ENCODE measurements around the gene EML6. TPM values are rescaled to one million over a fixed set of nuclear protein-coding genes. Genes with fewer than 3 reads are reported as not detected.

The EML6 gene
- total and polyA plus RNA-seq, 2 experiments from 2014 or later = 2.7 to 6.2 TPM

DNA sequence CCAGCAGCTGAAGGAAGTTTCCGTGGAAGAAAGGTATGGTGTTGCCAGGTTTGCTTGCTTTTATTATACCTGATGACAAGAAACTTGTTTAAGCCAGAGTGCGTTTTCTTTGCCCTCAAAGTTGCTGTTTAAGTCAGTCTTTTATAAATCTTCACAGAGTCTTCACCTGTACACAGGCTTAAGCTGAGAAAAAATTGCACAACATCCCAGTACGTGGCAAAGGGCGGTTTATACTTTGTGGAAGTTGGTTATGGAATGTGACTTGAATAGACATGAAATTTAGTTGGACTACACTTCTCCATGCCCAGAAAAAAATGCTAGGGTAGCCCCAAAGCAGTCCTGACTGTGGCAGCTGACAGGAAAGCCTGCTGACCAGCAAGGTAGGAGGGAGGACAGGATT is 205.3 kb downstream of the EML6 start (continued):
- TF ChIP-seq CTCF (conservative IDR thresholded peaks at IDR 0.05; ENCODE audit: low read depth in 2 of 2) (no peak), ZNF462 (CRISPR knock-in tag; IDR thresholded peaks at IDR 0.05) (no peak)

DNA sequence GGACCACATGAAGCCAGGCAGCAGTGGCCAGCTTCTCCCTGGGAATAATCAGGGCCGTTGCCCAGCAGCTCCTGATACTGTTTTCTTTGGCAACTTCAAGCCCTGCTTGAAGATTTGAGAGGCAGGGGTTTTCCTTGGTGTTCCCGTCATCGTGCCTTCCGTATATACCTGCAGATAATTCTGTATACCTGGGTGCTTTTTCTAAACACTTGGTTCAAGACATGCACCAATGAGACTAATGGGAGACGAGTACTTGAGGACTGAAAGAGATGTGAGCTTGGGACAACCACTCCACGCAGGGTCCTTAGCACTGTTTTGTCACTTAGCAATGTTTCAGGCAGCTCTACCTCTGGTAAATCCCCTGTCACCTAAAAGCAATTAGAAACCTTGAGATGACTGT is 208.0 kb downstream of the EML6 start:
- H3K9me3 Mint-ChIP-seq = no peaks in the 10 kb centered on the region
- no peak for ATAC-seq

More for the DNA sequence above, 208.0 kb downstream of the EML6 start:
- no peaks in the 10 kb centered on the region for H3K79me2 ChIP-seq (replicated peaks; ENCODE audit: insufficient read depth)
- no peaks in the 10 kb centered on the region for H3K27me3 ChIP-seq (ENCODE audit: insufficient read depth)
- H3K27ac ChIP-seq (ENCODE audit: low read depth) = no peak overlapping the region
- H2AFZ ChIP-seq = no peak overlapping the region
- no peak overlapping the region for H3K4me2 ChIP-seq
- DNase-seq (ENCODE audit: low spot score) = no peak
- H3K4me1 ChIP-seq (ENCODE audit: insufficient read depth) = no peaks in the 10 kb centered on the region
- no peaks in the 10 kb centered on the region for H3K4me1 Mint-ChIP-seq
- no peak overlapping the region for H3K27ac Mint-ChIP-seq
- no peak overlapping the region for H3K4me3 ChIP-seq
- no peaks in the 10 kb centered on the region for H3K9me2 ChIP-seq (ENCODE audit: insufficient read depth)
- no peak overlapping the region for H3K4me3 Mint-ChIP-seq
- no peaks in the 10 kb centered on the region for H3F3A ChIP-seq (replicated peaks; ENCODE audit: low read depth)
- TF ChIP-seq EZH2 (IDR thresholded peaks at IDR 0.05; ENCODE audit: low read depth, unreplicated experiment) (no peak), ETS1 (IDR thresholded peaks at IDR 0.05) (no peak), REST (IDR thresholded peaks at IDR 0.05; ENCODE audit: unreplicated experiment) (no peak), JUNB (IDR thresholded peaks at IDR 0.05; ENCODE audit: unreplicated experiment) (no peak)
- no peaks in the 10 kb centered on the region for H4K20me1 ChIP-seq (replicated peaks; ENCODE audit: insufficient read depth)
- H3K36me3 Mint-ChIP-seq (ENCODE audit: low read depth) = no peaks in the 10 kb centered on the region
- no peaks in the 10 kb centered on the region for H3K27me3 Mint-ChIP-seq (ENCODE audit: insufficient read depth, low read depth, poor library complexity)
- H3K36me3 ChIP-seq (ENCODE audit: insufficient read depth) = no peaks in the 10 kb centered on the region

All from GM23338 (cell line).